Liver (tissue), 3 donors: ENCODE data around the gene RSRC1.

Experiments used
- ATF3 ChIP-seq: IDR thresholded peaks from 2 replicates; pipeline ENCODE4 v1.6.1; 2016; ENCODE audit warnings: antibody characterized with exemption
- CTCF ChIP-seq: fragments of 150-350 bp; IDR thresholded peaks from 2 replicates; pipeline ENCODE4 v1.5.1; 2017; ENCODE audit warnings: improper control_type of control experiment, low read depth, low read length; ENCODE audit not compliant: missing input control
- FOXA1 ChIP-seq: IDR thresholded peaks from 2 replicates; pipeline ENCODE4 v1.6.1; 2016; ENCODE audit warnings: antibody characterized with exemption
- GABPA ChIP-seq, 2 donors: IDR thresholded peaks in 1 of 2; conservative IDR thresholded peaks in 1 of 2; 2 replicates each; pipeline ENCODE4 v1.6.1; 2016; ENCODE audit warnings: antibody characterized with exemption in 2 of 2, mild to moderate bottlenecking in 1 of 2, moderate library complexity in 1 of 2
- MAX ChIP-seq: IDR thresholded peaks from 2 replicates; pipeline ENCODE4 v1.6.1; 2016; ENCODE audit warnings: antibody characterized with exemption
- NR2F2 ChIP-seq: IDR thresholded peaks from 2 replicates; pipeline ENCODE4 v1.6.1; 2016; ENCODE audit warnings: antibody characterized with exemption
- RAD21 ChIP-seq, 2 donors: IDR thresholded peaks; 2 replicates each; pipeline ENCODE4 v1.6.1; 2016; ENCODE audit warnings: antibody characterized with exemption in 2 of 2, mild to moderate bottlenecking in 2 of 2
- REST ChIP-seq: IDR thresholded peaks from 2 replicates; pipeline ENCODE4 v1.6.1; 2016; ENCODE audit warnings: antibody characterized with exemption, mild to moderate bottlenecking
- RXRA ChIP-seq, 2 donors: IDR thresholded peaks; 2 replicates each; pipeline ENCODE4 v1.6.1; 2017 to 2018; ENCODE audit warnings: antibody characterized with exemption in 2 of 2, mild to moderate bottlenecking in 1 of 2
- SP1 ChIP-seq: IDR thresholded peaks from 2 replicates; pipeline ENCODE4 v1.6.1; 2018; ENCODE audit warnings: antibody characterized with exemption, mild to moderate bottlenecking
- TAF1 ChIP-seq: conservative IDR thresholded peaks from 2 replicates; pipeline ENCODE4 v1.6.1; 2016; ENCODE audit warnings: antibody characterized with exemption, mild to moderate bottlenecking
- YY1 ChIP-seq: IDR thresholded peaks from 2 replicates; pipeline ENCODE4 v1.6.1; 2016; ENCODE audit warnings: antibody characterized with exemption, mild to moderate bottlenecking
- ZBTB33 ChIP-seq: IDR thresholded peaks from 2 replicates; pipeline ENCODE4 v1.6.1; 2016; ENCODE audit warnings: antibody characterized with exemption
- donor health status: healthy.
- donor health status: healthy.

GRCh38 chr3:158451405-158452055, 341.6 kb downstream of the RSRC1 start:
- TF ChIP-seq RAD21 (IDR thresholded peaks at IDR 0.05) (no peak), YY1 (no peak), CTCF (no peak), TAF1 (no peak), ZBTB33 (no peak), FOXA1 (no peak), MAX (no peak), NR2F2 (no peak), REST (no peak), ATF3 (no peak), SP1 (no peak), GABPA (IDR thresholded peaks at IDR 0.05 in 1 of 2, conservative IDR thresholded peaks at IDR 0.05 in 1 of 2) (no peak), RXRA (IDR thresholded peaks at IDR 0.05) (no peak)
